GM13976 (cell line): ENCODE measurements around the gene PROCA1.
"Not testable (repeated sequence)": the region's sequence is repeated elsewhere in the genome, so short reads cannot be mapped to it uniquely, and the experiment has no call there.

ENCODE experiments used
- DNase-seq: peaks from one replicate; pipeline ENCODE4 v3.0.0; 2012; ENCODE audit warnings: low spot score
- CTCF ChIP-seq: IDR thresholded peaks from 2 replicates; pipeline ENCODE4 v1.5.1; 2012; ENCODE audit warnings: borderline replicate concordance, mild to moderate bottlenecking; ENCODE audit not compliant: insufficient read depth; ENCODE audit errors: extremely low read depth, missing control alignments, control extremely low read depth
- in situ Hi-C: fragments of 300-500 bp; cut with MboI; formaldehyde crosslinking; loops from one replicate; pipeline ENCODE4 v1.12.0; 2022; ENCODE audit warnings: low sequenced_read_pairs, mixed read lengths, inconsistent platforms; ENCODE audit not compliant: unreplicated experiment

PROCA1 gene

GRCh38 chr17:28665994-28666393, 45.7 kb downstream of the PROCA1 start:
- DNase-seq: no peak
- TF ChIP-seq CTCF: no peak
- in situ Hi-C loops: no loop called here

- in situ Hi-C loops: no loop called here
- TF ChIP-seq CTCF: no peak
- no peak for DNase-seq
These were observed 48.0 kb downstream of the PROCA1 start for GRCh38 chr17:28663723-28664122.

GRCh38 chr17:28662527-28662829, 49.2 kb downstream of the PROCA1 start:
- TF ChIP-seq CTCF: no peak
- no peak for DNase-seq
- in situ Hi-C loops: no loop called here

- in situ Hi-C loops: no loop called here
- no peak for TF ChIP-seq CTCF
- peak; percentile 94 for DNase-seq
These were observed 49.8 kb downstream of the PROCA1 start, which contains the start of the genes SDF2 and SUPT6H for GRCh38 chr17:28661635-28662526. Gene SDF2, minus strand, starts transcription at chr17:28661906. Its CDS starts 30 bp downstream, at chr17:28661876. Gene SUPT6H, plus strand, starts transcription at chr17:28662205. Its CDS starts 11,197 bp downstream, at chr17:28673402.

- DNase-seq, in situ Hi-C loops: not testable (repeated sequence)
These were observed 52.2 kb downstream of the PROCA1 start for GRCh38 chr17:28659497-28659881.

- in situ Hi-C loops, DNase-seq: not testable (repeated sequence)
These were observed 52.8 kb downstream of the PROCA1 start for GRCh38 chr17:28658766-28659496.

- in situ Hi-C loops: not testable (repeated sequence)
These were observed 53.3 kb downstream of the PROCA1 start for GRCh38 chr17:28658342-28658741.

GRCh38 chr17:28657756-28658155, 53.9 kb downstream of the PROCA1 start:
- in situ Hi-C loops: no loop called here
- DNase-seq: no peak

More at GRCh38 chr17:28658342-28658741, 53.3 kb downstream of the PROCA1 start:
- DNase-seq: not testable (repeated sequence)

More at GRCh38 chr17:28657756-28658155, 53.9 kb downstream of the PROCA1 start:
- TF ChIP-seq CTCF: no peak
